WTC11 (cell line): Measurements from ENCODE around the gene SIGLEC7. TPM values are rescaled to one million over a fixed set of nuclear protein-coding genes. Genes with fewer than 3 reads are reported as not detected.

ENCODE experiments used
- ATAC-seq: fragments of 200-7000 bp; cut with Tn5 transposase; 2 replicates; pipeline ENCODE4 v1.10.0; 2021; ENCODE audit warnings: mild to moderate bottlenecking, moderate library complexity
- CTCF ChIA-PET: fragments of 300-600 bp; sonication (Branson Sonifier 250); formaldehyde crosslinking; loops from one replicate; lab custom pipeline; 2021; ENCODE audit warnings: antibody characterized with exemption; lab: Charles Lee
- POLR2A ChIA-PET: fragments of 350-600 bp; sonication (Branson Sonifier 250); formaldehyde crosslinking; loops from one replicate; lab custom pipeline; 2021; ENCODE audit warnings: antibody characterized with exemption; lab: Charles Lee
- DNase-seq: peaks from one replicate; pipeline ENCODE4 v3.0.0; 2021; ENCODE audit warnings: low spot score
- H3K27ac Mint-ChIP-seq: 2 replicates; pipeline ENCODE4 v1.8.0; 2021; ENCODE audit warnings: mixed read lengths
- H3K27me3 Mint-ChIP-seq: 2 replicates; pipeline ENCODE4 v1.8.0; 2021; ENCODE audit warnings: low read depth, mild to moderate bottlenecking, moderate library complexity, mixed read lengths
- H3K36me3 Mint-ChIP-seq: 2 replicates; pipeline ENCODE4 v1.8.0; 2021; ENCODE audit warnings: mixed read lengths
- H3K4me1 Mint-ChIP-seq: 2 replicates; pipeline ENCODE4 v1.8.0; 2022; ENCODE audit warnings: mixed read lengths
- H3K4me3 Mint-ChIP-seq: 2 replicates; pipeline ENCODE4 v1.8.0; 2021; ENCODE audit warnings: mild to moderate bottlenecking, moderate library complexity, mixed read lengths
- H3K9me3 Mint-ChIP-seq: 2 replicates; pipeline ENCODE4 v1.8.0; 2021; ENCODE audit warnings: mixed read lengths
- CREB1 ChIP-seq: sonication (generic); formaldehyde crosslinking; IDR thresholded peaks from 2 replicates; pipeline ENCODE4 v1.8.0; 2023; ENCODE audit warnings: mild to moderate bottlenecking, missing genetic modification reagents
- CREM ChIP-seq: sonication (generic); formaldehyde crosslinking; IDR thresholded peaks from 2 replicates; pipeline ENCODE4 v1.8.1; 2022; ENCODE audit warnings: mild to moderate bottlenecking, missing genetic modification reagents, moderate library complexity
- ESRRA ChIP-seq: sonication (generic); formaldehyde crosslinking; IDR thresholded peaks from 2 replicates; pipeline ENCODE4 v1.8.1; 2022; ENCODE audit warnings: mild to moderate bottlenecking, missing genetic modification reagents, borderline replicate concordance
- ETV6 ChIP-seq: sonication (generic); formaldehyde crosslinking; IDR thresholded peaks from 2 replicates; pipeline ENCODE4 v1.8.1; 2022; ENCODE audit warnings: mild to moderate bottlenecking, missing genetic modification reagents
- NFE2L1 ChIP-seq: sonication (generic); formaldehyde crosslinking; IDR thresholded peaks from 2 replicates; pipeline ENCODE4 v1.8.1; 2023; ENCODE audit warnings: missing genetic modification reagents
- NR1H2 ChIP-seq: sonication (generic); formaldehyde crosslinking; IDR thresholded peaks from 2 replicates; pipeline ENCODE4 v1.9.0; 2021; ENCODE audit warnings: mild to moderate bottlenecking, moderate library complexity, missing genetic modification reagents
- SOX15 ChIP-seq: fragments of 250-450 bp; sonication (Bioruptor Pico); IDR thresholded peaks from 2 replicates; pipeline ENCODE4 v1.9.0; 2021; ENCODE audit warnings: mild to moderate bottlenecking
- ZNF138 ChIP-seq: sonication (generic); formaldehyde crosslinking; conservative IDR thresholded peaks from 2 replicates; pipeline ENCODE4 v1.8.1; 2022; ENCODE audit warnings: mild to moderate bottlenecking, moderate library complexity, missing genetic modification reagents
- ZNF263 ChIP-seq: sonication (generic); formaldehyde crosslinking; IDR thresholded peaks from 2 replicates; pipeline ENCODE4 v1.8.1; 2022; ENCODE audit warnings: low read depth, mild to moderate bottlenecking, moderate library complexity, missing genetic modification reagents
- ZNF396 ChIP-seq: fragments of 250-450 bp; sonication (Bioruptor Pico); IDR thresholded peaks from 2 replicates; pipeline ENCODE4 v1.8.0; 2021; ENCODE audit warnings: mild to moderate bottlenecking, moderate library complexity, borderline replicate concordance
- ZNF423 ChIP-seq: fragments of 250-450 bp; sonication (Bioruptor Pico); IDR thresholded peaks from 2 replicates; pipeline ENCODE4 v2.1.2; 2022; ENCODE audit warnings: mild to moderate bottlenecking, moderate library complexity
- total RNA-seq: library from RNA; stranded (reverse); gene quantifications from 3 replicates; pipeline ENCODE4 v1.2.3, GENCODE V29; 2021
- TF ChIP-seq, protein P1 (sequence below): sonication (generic); formaldehyde crosslinking; IDR thresholded peaks from 2 replicates; pipeline ENCODE4 v1.8.0; 2023; ENCODE audit warnings: missing genetic modification reagents, mild to moderate bottlenecking, borderline replicate concordance
- TF ChIP-seq, protein P2 (sequence below): sonication (generic); formaldehyde crosslinking; IDR thresholded peaks from 2 replicates; pipeline ENCODE4 v1.8.1; 2022; ENCODE audit warnings: mild to moderate bottlenecking, missing genetic modification reagents, moderate library complexity, borderline replicate concordance
- TF ChIP-seq, protein P3 (sequence below): sonication (generic); formaldehyde crosslinking; IDR thresholded peaks from 2 replicates; pipeline ENCODE4 v1.8.1; 2023; ENCODE audit warnings: mild to moderate bottlenecking, missing genetic modification reagents
- TF ChIP-seq, protein P4 (sequence below): sonication (generic); formaldehyde crosslinking; IDR thresholded peaks from 2 replicates; pipeline ENCODE4 v1.8.1; 2022; ENCODE audit warnings: missing genetic modification reagents, borderline replicate concordance
- TF ChIP-seq, protein P5 (sequence below): sonication (generic); formaldehyde crosslinking; IDR thresholded peaks from 2 replicates; pipeline ENCODE4 v1.8.0; 2022; ENCODE audit warnings: mild to moderate bottlenecking, missing genetic modification reagents
- TF ChIP-seq, protein P6 (sequence below): fragments of 250-450 bp; sonication (Bioruptor Pico); IDR thresholded peaks from 2 replicates; pipeline ENCODE4 v1.9.0; 2021; ENCODE audit warnings: moderate library complexity, mild to moderate bottlenecking, inconsistent platforms, borderline replicate concordance
- TF ChIP-seq, protein P7 (sequence below): fragments of 250-450 bp; sonication (Bioruptor Pico); IDR thresholded peaks from 2 replicates; pipeline ENCODE4 v1.9.0; 2021; ENCODE audit warnings: mild to moderate bottlenecking
- TF ChIP-seq, protein P8 (sequence below): sonication (generic); formaldehyde crosslinking; IDR thresholded peaks from 2 replicates; pipeline ENCODE4 v1.8.1; 2023; ENCODE audit warnings: mild to moderate bottlenecking, missing genetic modification reagents, moderate library complexity
- TF ChIP-seq, protein P9 (sequence below): sonication (generic); formaldehyde crosslinking; conservative IDR thresholded peaks from 2 replicates; pipeline ENCODE4 v1.8.1; 2022; ENCODE audit warnings: mild to moderate bottlenecking, missing genetic modification reagents

The SIGLEC7 gene
- total RNA-seq, 1 experiment from 2014 or later, result not detected

DNA sequence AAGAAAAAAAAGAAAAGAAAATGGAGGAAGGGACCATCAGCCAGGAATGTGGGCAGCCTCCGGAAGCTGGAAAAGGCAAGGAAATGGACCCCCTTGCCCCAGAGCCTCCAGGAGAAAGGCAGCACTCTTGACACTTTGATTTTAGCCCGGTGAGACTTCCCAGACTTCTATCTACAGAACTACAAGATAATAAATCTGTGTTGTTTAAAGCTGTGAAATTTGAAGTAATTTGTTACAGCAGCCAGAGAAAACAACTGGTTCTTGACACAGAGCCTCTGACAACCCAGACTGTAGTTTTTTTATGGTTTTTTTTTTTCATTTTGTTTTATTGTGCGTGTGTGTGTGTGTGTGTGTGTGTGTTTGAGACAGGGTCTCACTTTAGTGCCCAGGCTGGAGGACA is 41.5 kb upstream of the SIGLEC7 start (continued):
- TF ChIP-seq, protein P1, sequence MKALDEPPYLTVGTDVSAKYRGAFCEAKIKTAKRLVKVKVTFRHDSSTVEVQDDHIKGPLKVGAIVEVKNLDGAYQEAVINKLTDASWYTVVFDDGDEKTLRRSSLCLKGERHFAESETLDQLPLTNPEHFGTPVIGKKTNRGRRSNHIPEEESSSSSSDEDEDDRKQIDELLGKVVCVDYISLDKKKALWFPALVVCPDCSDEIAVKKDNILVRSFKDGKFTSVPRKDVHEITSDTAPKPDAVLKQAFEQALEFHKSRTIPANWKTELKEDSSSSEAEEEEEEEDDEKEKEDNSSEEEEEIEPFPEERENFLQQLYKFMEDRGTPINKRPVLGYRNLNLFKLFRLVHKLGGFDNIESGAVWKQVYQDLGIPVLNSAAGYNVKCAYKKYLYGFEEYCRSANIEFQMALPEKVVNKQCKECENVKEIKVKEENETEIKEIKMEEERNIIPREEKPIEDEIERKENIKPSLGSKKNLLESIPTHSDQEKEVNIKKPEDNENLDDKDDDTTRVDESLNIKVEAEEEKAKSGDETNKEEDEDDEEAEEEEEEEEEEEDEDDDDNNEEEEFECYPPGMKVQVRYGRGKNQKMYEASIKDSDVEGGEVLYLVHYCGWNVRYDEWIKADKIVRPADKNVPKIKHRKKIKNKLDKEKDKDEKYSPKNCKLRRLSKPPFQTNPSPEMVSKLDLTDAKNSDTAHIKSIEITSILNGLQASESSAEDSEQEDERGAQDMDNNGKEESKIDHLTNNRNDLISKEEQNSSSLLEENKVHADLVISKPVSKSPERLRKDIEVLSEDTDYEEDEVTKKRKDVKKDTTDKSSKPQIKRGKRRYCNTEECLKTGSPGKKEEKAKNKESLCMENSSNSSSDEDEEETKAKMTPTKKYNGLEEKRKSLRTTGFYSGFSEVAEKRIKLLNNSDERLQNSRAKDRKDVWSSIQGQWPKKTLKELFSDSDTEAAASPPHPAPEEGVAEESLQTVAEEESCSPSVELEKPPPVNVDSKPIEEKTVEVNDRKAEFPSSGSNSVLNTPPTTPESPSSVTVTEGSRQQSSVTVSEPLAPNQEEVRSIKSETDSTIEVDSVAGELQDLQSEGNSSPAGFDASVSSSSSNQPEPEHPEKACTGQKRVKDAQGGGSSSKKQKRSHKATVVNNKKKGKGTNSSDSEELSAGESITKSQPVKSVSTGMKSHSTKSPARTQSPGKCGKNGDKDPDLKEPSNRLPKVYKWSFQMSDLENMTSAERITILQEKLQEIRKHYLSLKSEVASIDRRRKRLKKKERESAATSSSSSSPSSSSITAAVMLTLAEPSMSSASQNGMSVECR, result no peak
- TF ChIP-seq SOX15 (no peak), NR1H2 (CRISPR knock-in tag) (no peak), ZNF423 (CRISPR knock-in tag) (no peak), CREB1 (no peak), ZNF138 (CRISPR knock-in tag) (no peak), ZNF263 (CRISPR knock-in tag) (no peak)
- TF ChIP-seq, protein P2, sequence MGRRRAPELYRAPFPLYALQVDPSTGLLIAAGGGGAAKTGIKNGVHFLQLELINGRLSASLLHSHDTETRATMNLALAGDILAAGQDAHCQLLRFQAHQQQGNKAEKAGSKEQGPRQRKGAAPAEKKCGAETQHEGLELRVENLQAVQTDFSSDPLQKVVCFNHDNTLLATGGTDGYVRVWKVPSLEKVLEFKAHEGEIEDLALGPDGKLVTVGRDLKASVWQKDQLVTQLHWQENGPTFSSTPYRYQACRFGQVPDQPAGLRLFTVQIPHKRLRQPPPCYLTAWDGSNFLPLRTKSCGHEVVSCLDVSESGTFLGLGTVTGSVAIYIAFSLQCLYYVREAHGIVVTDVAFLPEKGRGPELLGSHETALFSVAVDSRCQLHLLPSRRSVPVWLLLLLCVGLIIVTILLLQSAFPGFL, result no peak
- TF ChIP-seq, protein P3, sequence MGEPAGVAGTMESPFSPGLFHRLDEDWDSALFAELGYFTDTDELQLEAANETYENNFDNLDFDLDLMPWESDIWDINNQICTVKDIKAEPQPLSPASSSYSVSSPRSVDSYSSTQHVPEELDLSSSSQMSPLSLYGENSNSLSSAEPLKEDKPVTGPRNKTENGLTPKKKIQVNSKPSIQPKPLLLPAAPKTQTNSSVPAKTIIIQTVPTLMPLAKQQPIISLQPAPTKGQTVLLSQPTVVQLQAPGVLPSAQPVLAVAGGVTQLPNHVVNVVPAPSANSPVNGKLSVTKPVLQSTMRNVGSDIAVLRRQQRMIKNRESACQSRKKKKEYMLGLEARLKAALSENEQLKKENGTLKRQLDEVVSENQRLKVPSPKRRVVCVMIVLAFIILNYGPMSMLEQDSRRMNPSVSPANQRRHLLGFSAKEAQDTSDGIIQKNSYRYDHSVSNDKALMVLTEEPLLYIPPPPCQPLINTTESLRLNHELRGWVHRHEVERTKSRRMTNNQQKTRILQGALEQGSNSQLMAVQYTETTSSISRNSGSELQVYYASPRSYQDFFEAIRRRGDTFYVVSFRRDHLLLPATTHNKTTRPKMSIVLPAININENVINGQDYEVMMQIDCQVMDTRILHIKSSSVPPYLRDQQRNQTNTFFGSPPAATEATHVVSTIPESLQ (CRISPR knock-in tag), result no peak
- TF ChIP-seq, protein P4, sequence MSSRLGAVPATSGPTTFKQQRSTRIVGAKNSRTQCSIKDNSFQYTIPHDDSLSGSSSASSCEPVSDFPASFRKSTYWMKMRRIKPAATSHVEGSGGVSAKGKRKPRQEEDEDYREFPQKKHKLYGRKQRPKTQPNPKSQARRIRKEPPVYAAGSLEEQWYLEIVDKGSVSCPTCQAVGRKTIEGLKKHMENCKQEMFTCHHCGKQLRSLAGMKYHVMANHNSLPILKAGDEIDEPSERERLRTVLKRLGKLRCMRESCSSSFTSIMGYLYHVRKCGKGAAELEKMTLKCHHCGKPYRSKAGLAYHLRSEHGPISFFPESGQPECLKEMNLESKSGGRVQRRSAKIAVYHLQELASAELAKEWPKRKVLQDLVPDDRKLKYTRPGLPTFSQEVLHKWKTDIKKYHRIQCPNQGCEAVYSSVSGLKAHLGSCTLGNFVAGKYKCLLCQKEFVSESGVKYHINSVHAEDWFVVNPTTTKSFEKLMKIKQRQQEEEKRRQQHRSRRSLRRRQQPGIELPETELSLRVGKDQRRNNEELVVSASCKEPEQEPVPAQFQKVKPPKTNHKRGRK, result no peak

DNA sequence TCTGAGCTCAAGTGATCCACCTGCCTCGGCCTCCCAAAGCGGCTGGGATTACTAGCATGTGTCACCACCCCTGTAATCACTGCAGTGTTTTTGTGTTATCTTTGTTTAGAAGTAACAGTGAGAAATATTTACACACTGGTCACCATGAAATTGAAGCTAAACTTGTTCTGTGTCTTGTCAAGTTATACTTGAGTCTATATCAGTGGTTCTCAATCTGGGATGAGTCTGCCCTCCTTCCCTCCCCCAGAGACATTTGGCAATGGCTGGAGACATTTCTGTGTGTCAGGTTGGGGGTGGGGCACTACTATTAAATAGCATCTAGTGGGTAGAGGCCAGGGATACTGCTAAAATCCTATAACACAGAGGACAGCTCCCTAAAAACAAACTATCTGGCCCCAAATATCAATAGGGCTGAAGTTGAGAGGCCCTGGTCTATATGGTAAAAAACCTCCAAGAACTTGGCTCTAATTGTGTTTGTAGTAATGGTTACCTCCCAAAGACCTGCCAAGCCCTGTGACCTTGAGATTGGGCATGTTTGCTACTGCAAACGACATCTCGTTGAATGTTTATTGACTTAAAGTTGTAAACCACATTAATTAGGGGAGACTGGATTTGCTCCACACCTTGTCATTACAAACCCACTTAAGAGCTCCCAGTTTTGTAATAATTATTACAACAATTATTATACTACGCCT is 40.8 kb upstream of the SIGLEC7 start:
- CTCF ChIA-PET, result interaction anchor here (2.5 kb wide), 1 partner anchor 85 kb away, joined by 17 read pairs; no protein-coding TSS in a partner anchor
- Mint-ChIP-seq H3K9me3 (no peaks in the 10 kb centered on the region), H3K36me3 (peaks cover 7% of the 10 kb centered on the region; the same call in 1 of the 2 replicates), H3K27ac (no peak overlapping the region), H3K4me1 (no peaks in the 10 kb centered on the region), H3K27me3 (no peaks in the 10 kb centered on the region), H3K4me3 (no peak overlapping the region)
- POLR2A ChIA-PET, result no interaction called here
- no peak for DNase-seq
- ATAC-seq, result no peak
- TF ChIP-seq ETV6 (CRISPR knock-in tag) (no peak), ZNF138 (CRISPR knock-in tag) (no peak), CREM (CRISPR knock-in tag) (no peak), NFE2L1 (CRISPR knock-in tag) (no peak), ZNF396 (CRISPR knock-in tag) (no peak), ESRRA (CRISPR knock-in tag) (no peak)
- TF ChIP-seq, protein P5, sequence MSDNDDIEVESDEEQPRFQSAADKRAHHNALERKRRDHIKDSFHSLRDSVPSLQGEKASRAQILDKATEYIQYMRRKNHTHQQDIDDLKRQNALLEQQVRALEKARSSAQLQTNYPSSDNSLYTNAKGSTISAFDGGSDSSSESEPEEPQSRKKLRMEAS (CRISPR knock-in tag), result no peak
- TF ChIP-seq, protein P6, sequence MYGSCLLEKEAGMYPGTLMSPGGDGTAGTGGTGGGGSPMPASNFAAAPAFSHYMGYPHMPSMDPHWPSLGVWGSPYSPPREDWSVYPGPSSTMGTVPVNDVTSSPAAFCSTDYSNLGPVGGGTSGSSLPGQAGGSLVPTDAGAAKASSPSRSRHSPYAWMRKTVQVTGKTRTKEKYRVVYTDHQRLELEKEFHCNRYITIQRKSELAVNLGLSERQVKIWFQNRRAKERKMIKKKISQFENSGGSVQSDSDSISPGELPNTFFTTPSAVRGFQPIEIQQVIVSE (CRISPR knock-in tag), result no peak
- TF ChIP-seq, protein P7, sequence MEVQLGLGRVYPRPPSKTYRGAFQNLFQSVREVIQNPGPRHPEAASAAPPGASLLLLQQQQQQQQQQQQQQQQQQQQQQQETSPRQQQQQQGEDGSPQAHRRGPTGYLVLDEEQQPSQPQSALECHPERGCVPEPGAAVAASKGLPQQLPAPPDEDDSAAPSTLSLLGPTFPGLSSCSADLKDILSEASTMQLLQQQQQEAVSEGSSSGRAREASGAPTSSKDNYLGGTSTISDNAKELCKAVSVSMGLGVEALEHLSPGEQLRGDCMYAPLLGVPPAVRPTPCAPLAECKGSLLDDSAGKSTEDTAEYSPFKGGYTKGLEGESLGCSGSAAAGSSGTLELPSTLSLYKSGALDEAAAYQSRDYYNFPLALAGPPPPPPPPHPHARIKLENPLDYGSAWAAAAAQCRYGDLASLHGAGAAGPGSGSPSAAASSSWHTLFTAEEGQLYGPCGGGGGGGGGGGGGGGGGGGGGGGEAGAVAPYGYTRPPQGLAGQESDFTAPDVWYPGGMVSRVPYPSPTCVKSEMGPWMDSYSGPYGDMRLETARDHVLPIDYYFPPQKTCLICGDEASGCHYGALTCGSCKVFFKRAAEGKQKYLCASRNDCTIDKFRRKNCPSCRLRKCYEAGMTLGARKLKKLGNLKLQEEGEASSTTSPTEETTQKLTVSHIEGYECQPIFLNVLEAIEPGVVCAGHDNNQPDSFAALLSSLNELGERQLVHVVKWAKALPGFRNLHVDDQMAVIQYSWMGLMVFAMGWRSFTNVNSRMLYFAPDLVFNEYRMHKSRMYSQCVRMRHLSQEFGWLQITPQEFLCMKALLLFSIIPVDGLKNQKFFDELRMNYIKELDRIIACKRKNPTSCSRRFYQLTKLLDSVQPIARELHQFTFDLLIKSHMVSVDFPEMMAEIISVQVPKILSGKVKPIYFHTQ, result no peak
- TF ChIP-seq, protein P8, sequence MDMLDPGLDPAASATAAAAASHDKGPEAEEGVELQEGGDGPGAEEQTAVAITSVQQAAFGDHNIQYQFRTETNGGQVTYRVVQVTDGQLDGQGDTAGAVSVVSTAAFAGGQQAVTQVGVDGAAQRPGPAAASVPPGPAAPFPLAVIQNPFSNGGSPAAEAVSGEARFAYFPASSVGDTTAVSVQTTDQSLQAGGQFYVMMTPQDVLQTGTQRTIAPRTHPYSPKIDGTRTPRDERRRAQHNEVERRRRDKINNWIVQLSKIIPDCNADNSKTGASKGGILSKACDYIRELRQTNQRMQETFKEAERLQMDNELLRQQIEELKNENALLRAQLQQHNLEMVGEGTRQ (CRISPR knock-in tag), result no peak
- TF ChIP-seq, protein P9, sequence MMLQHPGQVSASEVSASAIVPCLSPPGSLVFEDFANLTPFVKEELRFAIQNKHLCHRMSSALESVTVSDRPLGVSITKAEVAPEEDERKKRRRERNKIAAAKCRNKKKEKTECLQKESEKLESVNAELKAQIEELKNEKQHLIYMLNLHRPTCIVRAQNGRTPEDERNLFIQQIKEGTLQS, result no peak
- TF ChIP-seq, all 79 proteins: peak for 0
